A549 (cell line): ENCODE data around the gene CGB2. TPM values are rescaled to one million over a fixed set of nuclear protein-coding genes. Genes with fewer than 3 reads are reported as not detected.

Experiments
- ATAC-seq, 2 experiments: fragments of 200-7000 bp in 1 of 2; fragments of >200 bp in 1 of 2; cut with Nextera tagmentation in 1 of 2; cut with Tn5 transposase in 1 of 2; 3 replicates each; pipeline versions ENCODE4 v1.8.0 to v1.9.1; 2018 to 2020; ENCODE audit warnings: mild to moderate bottlenecking in 1 of 2, moderate library complexity in 1 of 2
- CTCF ChIA-PET: fragments of 300-600 bp; sonication (Branson Sonifier 250); formaldehyde crosslinking; extraction: SDS; loops from one replicate; lab custom pipeline; 2021; ENCODE audit warnings: antibody characterized with exemption, inconsistent platforms; lab: Yijun Ruan, JAX
- POLR2A ChIA-PET: fragments of 350-600 bp; formaldehyde crosslinking; extraction: SDS; loops from one replicate; lab custom pipeline; 2021; ENCODE audit warnings: antibody characterized with exemption, inconsistent platforms; lab: Yijun Ruan, JAX
- DNase-seq, 2 experiments: peaks; one replicate each; pipeline versions ENCODE4 v3.0.0 to v3.0.0-alpha.2; 2011 to 2016; ENCODE audit warnings: low read depth in 1 of 2, low spot score in 1 of 2
- FAIRE-seq: peaks from 2 replicates; lab custom pipeline; 2011; peaks lifted over from hg19 to GRCh38; lab: Jason Lieb, UNC
- H3K27ac ChIP-seq, 2 experiments: fragments of >200 bp; sonication (Bioruptor Twin); formaldehyde crosslinking; 3 replicates each; pipeline ENCODE4 v1.5.1; 2016 to 2017
- H3K4me1 ChIP-seq: fragments of >200 bp; sonication (Bioruptor Twin); formaldehyde crosslinking; 3 replicates; pipeline ENCODE4 v1.6.1; 2016
- H3K4me2 ChIP-seq: fragments of >200 bp; sonication (Bioruptor Twin); formaldehyde crosslinking; 3 replicates; pipeline ENCODE4 v1.6.1; 2016
- H3K4me3 ChIP-seq: fragments of >200 bp; sonication (Bioruptor Twin); formaldehyde crosslinking; 3 replicates; pipeline ENCODE4 v1.5.1; 2016
- H3K9me3 ChIP-seq: fragments of >200 bp; sonication (Bioruptor Twin); formaldehyde crosslinking; 3 replicates; pipeline ENCODE4 v1.6.1; 2016
- CBX2 ChIP-seq: fragments of 200-600 bp; sonication (generic); IDR thresholded peaks from 2 replicates; pipeline ENCODE4 v1.6.1; 2016; ENCODE audit warnings: low read depth, mild to moderate bottlenecking, borderline replicate concordance
- CHD2 ChIP-seq: fragments of 150-350 bp; IDR thresholded peaks from 2 replicates; pipeline ENCODE4 v1.6.1; 2014; ENCODE audit warnings: low read length; ENCODE audit not compliant: partially characterized antibody
- CHD4 ChIP-seq: fragments of 200-600 bp; sonication (generic); IDR thresholded peaks from 2 replicates; pipeline ENCODE4 v1.6.1; 2016; ENCODE audit warnings: antibody characterized with exemption, mild to moderate bottlenecking, borderline replicate concordance
- EHF ChIP-seq: fragments of 250-450 bp; sonication (Bioruptor Pico); IDR thresholded peaks from 2 replicates; pipeline ENCODE4 v1.5.0; 2020; ENCODE audit warnings: mild to moderate bottlenecking
- EHMT2 ChIP-seq: fragments of 200-600 bp; sonication (generic); IDR thresholded peaks from 2 replicates; pipeline ENCODE4 v1.6.1; 2016; ENCODE audit warnings: antibody characterized with exemption, low read depth, mild to moderate bottlenecking, moderate library complexity
- ESRRA ChIP-seq: fragments of 150-350 bp; IDR thresholded peaks from 2 replicates; pipeline ENCODE4 v1.6.1; 2014; ENCODE audit warnings: mild to moderate bottlenecking, low read length, borderline replicate concordance
- FOSL2 ChIP-seq, 2 experiments: fragments of 450-650 bp in 1 of 2; fragments of >200 bp in 1 of 2; sonication (Bioruptor Twin) in 1 of 2; formaldehyde crosslinking; IDR thresholded peaks; 2 replicates each; pipeline versions ENCODE4 v1.5.0 to v1.6.1; 2016 to 2020; ENCODE audit warnings: mild to moderate bottlenecking in 1 of 2, moderate library complexity in 1 of 2
- FOXS1 ChIP-seq: fragments of 250-450 bp; sonication (Bioruptor Pico); IDR thresholded peaks from 2 replicates; pipeline ENCODE4 v1.5.0; 2020; ENCODE audit warnings: mild to moderate bottlenecking, moderate library complexity
- JUNB ChIP-seq: fragments of >200 bp; sonication (Bioruptor Twin); formaldehyde crosslinking; IDR thresholded peaks from 2 replicates; pipeline ENCODE4 v1.6.1; 2016
- KDM5A ChIP-seq: fragments of 200-600 bp; sonication (generic); IDR thresholded peaks from 2 replicates; pipeline ENCODE4 v1.6.1; 2016; ENCODE audit warnings: antibody characterized with exemption, mild to moderate bottlenecking
- MAX ChIP-seq: IDR thresholded peaks from 2 replicates; pipeline ENCODE4 v1.6.1; 2012
- NFE2L2 ChIP-seq: fragments of 150-350 bp; conservative IDR thresholded peaks from 2 replicates; pipeline ENCODE4 v1.6.1; 2014; ENCODE audit warnings: low read length
- NPAS2 ChIP-seq: fragments of 250-450 bp; sonication (Bioruptor Pico); IDR thresholded peaks from 2 replicates; pipeline ENCODE4 v1.8.0; 2022; ENCODE audit warnings: mild to moderate bottlenecking, moderate library complexity, borderline replicate concordance
- REST ChIP-seq: fragments of 200-600 bp; sonication (generic); IDR thresholded peaks from 2 replicates; pipeline ENCODE4 v1.6.1; 2016; ENCODE audit warnings: antibody characterized with exemption, mild to moderate bottlenecking, moderate library complexity
- RFX5 ChIP-seq: fragments of 450-650 bp; IDR thresholded peaks from 2 replicates; pipeline ENCODE4 v1.7.1; 2014; ENCODE audit warnings: antibody characterized with exemption, mild to moderate bottlenecking, moderate library complexity
- SMC3 ChIP-seq: fragments of >200 bp; sonication (Bioruptor Twin); formaldehyde crosslinking; IDR thresholded peaks from 3 replicates; pipeline ENCODE4 v1.6.1; 2018; ENCODE audit warnings: inconsistent platforms
- SREBF2 ChIP-seq: fragments of 450-650 bp; IDR thresholded peaks from 2 replicates; pipeline ENCODE4 v1.6.1; 2014; ENCODE audit warnings: mild to moderate bottlenecking, moderate library complexity
- ZNF302 ChIP-seq: fragments of 250-450 bp; sonication (Bioruptor Pico); IDR thresholded peaks from 2 replicates; pipeline ENCODE4 v1.9.0; 2021; ENCODE audit warnings: inconsistent platforms, mild to moderate bottlenecking, moderate library complexity
- WGBS: methylation state at CpG from one replicate; pipeline ENCODE4 v1.1.6; 2017; ENCODE audit errors: missing lambda C conversion rate; 5-methylcytosine and 5-hydroxymethylcytosine counted together
- polyA plus RNA-seq, 4 experiments: library from polyadenylated mRNA; depleted of rRNA in 3 of 4; stranded (reverse); fragments of >200 nt; fragmentation: RNase III in 1 of 4; extraction: RNeasy Plus Mini Kit Qiagen cat#74134 plus additional on column Dnase treatment in 1 of 4; gene quantifications; 2 replicates in 3 of 4; 3 replicates in 1 of 4; pipeline ENCODE4 v1.2.3, GENCODE V29; 2011 to 2017

Gene CGB2
- polyA plus RNA-seq, 2 of the 4 experiments (the other 2 are of a cell fraction), result not detected

- H3K4me2 ChIP-seq, result no peak overlapping the region
- H3K9me3 ChIP-seq, result no peaks in the 10 kb centered on the region
- no peaks in the 10 kb centered on the region for H3K4me1 ChIP-seq
- DNase-seq, result no peak
- no peak for TF ChIP-seq NPAS2
- 94% methylated on average over 20 of the region's 22 CpGs for WGBS
- POLR2A ChIA-PET, result no interaction called here
- no peak; a peak in 1 of 6 replicates for ATAC-seq
- CTCF ChIA-PET, result interaction anchor here (0.6 to 21.8 kb wide), 12 partner anchors 9 to 218 kb away, joined by 3 to 408 read pairs (median 4); partner anchors contain the start of genes GYS1, LHB and RUVBL2
- no peak overlapping the region for H3K4me3 ChIP-seq
- no peak overlapping the region for H3K27ac ChIP-seq
- no peak for FAIRE-seq
Observed at GRCh38 chr19:49006905-49007304, 24.8 kb upstream of the CGB2 start.

GRCh38 chr19:49009828-49010227, 21.9 kb upstream of the CGB2 start:
- TF ChIP-seq CHD2 (no peak), ESRRA (no peak), SMC3 (no peak), CBX2 (no peak), RFX5 (no peak), NFE2L2 (no peak), SREBF2 (no peak)
- WGBS, result 94% methylated on average over 18 of the region's 18 CpGs
- FAIRE-seq, result no peak
- DNase-seq, result no peak
- H3K4me2 ChIP-seq, result no peak overlapping the region
- H3K4me3 ChIP-seq, result no peak overlapping the region
- H3K4me1 ChIP-seq, result no peaks in the 10 kb centered on the region
- H3K9me3 ChIP-seq, result no peaks in the 10 kb centered on the region
- CTCF ChIA-PET, result interaction anchor here (0.6 to 21.8 kb wide), 11 partner anchors 9 to 991 kb away, joined by 3 to 408 read pairs (median 4); partner anchors contain the start of genes GYS1 and RUVBL2
- POLR2A ChIA-PET, result interaction anchor here (0.8 to 1.4 kb wide), 2 partner anchors 10 to 16 kb away, joined by 3 to 6 read pairs; partner anchors contain the start of gene RUVBL2
- H3K27ac ChIP-seq, result no peak overlapping the region
- ATAC-seq, result no peak

GRCh38 chr19:49010453-49010852, 21.2 kb upstream of the CGB2 start:
- no peak overlapping the region for H3K4me3 ChIP-seq
- no peak for FAIRE-seq
- TF ChIP-seq EHMT2 (no peak), ZNF302 (CRISPR knock-in tag) (no peak), REST (no peak), MAX (no peak)
- no peak for DNase-seq
- H3K27ac ChIP-seq, result no peak overlapping the region
- ChIA-PET CTCF (interaction anchor here (1.0 to 21.8 kb wide), 2 partner anchors 15 to 87 kb away, joined by 4 to 408 read pairs; partner anchors contain the start of genes GYS1 and RUVBL2), POLR2A (interaction anchor here (0.8 to 1.4 kb wide), 2 partner anchors 9 to 17 kb away, joined by 3 to 6 read pairs; partner anchors contain the start of gene RUVBL2)
- no peaks in the 10 kb centered on the region for H3K9me3 ChIP-seq
- H3K4me1 ChIP-seq, result no peaks in the 10 kb centered on the region
- H3K4me2 ChIP-seq, result no peak overlapping the region
- WGBS, result 92% methylated on average over 18 of the region's 18 CpGs
- ATAC-seq, result no peak

GRCh38 chr19:49011194-49011593, 20.5 kb upstream of the CGB2 start:
- H3K4me2 ChIP-seq, result no peak overlapping the region
- no peak for FAIRE-seq
- POLR2A ChIA-PET, result no interaction called here
- TF ChIP-seq FOXS1 (CRISPR knock-in tag) (no peak), CHD2 (no peak), JUNB (no peak), EHF (no peak), CHD4 (no peak), FOSL2 (IDR thresholded peaks at IDR 0.05) (no peak), FOSL2 (CRISPR knock-in tag; IDR thresholded peaks at IDR 0.05) (no peak), KDM5A (no peak)
- TF ChIP-seq, all 56 proteins: peak for 0
- H3K4me3 ChIP-seq, result no peak overlapping the region
- no peak for DNase-seq
- ATAC-seq, result no peak
- H3K4me1 ChIP-seq, result no peaks in the 10 kb centered on the region
- H3K9me3 ChIP-seq, result no peaks in the 10 kb centered on the region
- no peak overlapping the region for H3K27ac ChIP-seq
- 89% methylated on average over 17 of the region's 17 CpGs for WGBS
- CTCF ChIA-PET, result interaction anchor here (1.5 to 21.8 kb wide), 2 partner anchors 16 to 40 kb away, joined by 3 to 408 read pairs; partner anchors contain the start of genes GYS1 and RUVBL2
